Vagina (tissue), 2 donors: ENCODE measurements around the gene CHAD. TPM values are rescaled to one million over a fixed set of nuclear protein-coding genes. Genes with fewer than 3 reads are reported as not detected.

Experiments used
- DNase-seq, 2 donors: peaks; one replicate each; pipeline ENCODE4 v3.0.0-alpha.2; 2017; ENCODE audit errors: extremely low spot score in 2 of 2
- H3K27ac ChIP-seq: fragments of 200-600 bp; sonication (generic); one replicate; pipeline ENCODE4 v1.5.1; 2019
- H3K27me3 ChIP-seq: fragments of 200-600 bp; sonication (generic); one replicate; pipeline ENCODE4 v1.5.1; 2019
- H3K36me3 ChIP-seq, 2 donors: fragments of 200-600 bp; sonication (generic); one replicate each; pipeline ENCODE4 v1.5.1; 2017 to 2019
- H3K4me1 ChIP-seq: fragments of 200-600 bp; sonication (generic); one replicate; pipeline ENCODE4 v1.5.1; 2019
- H3K4me3 ChIP-seq, 2 donors: fragments of 200-600 bp; sonication (generic); 1 replicate in 1 of 2; 2 replicates in 1 of 2; pipeline ENCODE4 v1.5.1; 2016 to 2019
- H3K9me3 ChIP-seq: fragments of 200-600 bp; sonication (generic); one replicate; pipeline ENCODE4 v1.5.1; 2019
- POLR2A ChIP-seq, 2 donors: fragments of 450-650 bp; IDR thresholded peaks; one replicate each; pipeline ENCODE4 v1.6.1; 2017; ENCODE audit warnings: antibody characterized with exemption in 2 of 2, mild to moderate bottlenecking in 2 of 2, moderate library complexity in 2 of 2
- POLR2AphosphoS5 ChIP-seq, 2 donors: sonication (generic); formaldehyde crosslinking; IDR thresholded peaks; one replicate each; pipeline ENCODE4 v1.9.0; 2017; ENCODE audit warnings: antibody characterized with exemption in 2 of 2, mild to moderate bottlenecking in 2 of 2, low read depth in 1 of 2; ENCODE audit not compliant: insufficient read depth in 1 of 2
- intact Hi-C: fragments of 100-400 bp; cut with DNase I; formaldehyde crosslinking; loops from one replicate; pipeline ENCODE4 v1.15.1; 2023
- total RNA-seq: library from RNA; depleted of rRNA; stranded (reverse); fragments of >200 nt; gene quantifications from one replicate; pipeline ENCODE4 v1.2.3, GENCODE V29; 2016
- TF ChIP-seq, protein P1 (sequence below), 3 experiments: fragments of 450-650 bp in 2 of 3; fragments of 200-600 bp in 1 of 3; sonication (generic) in 1 of 3; IDR thresholded peaks; one replicate each; pipeline ENCODE4 v1.5.1; 2017 to 2019; ENCODE audit warnings: antibody characterized with exemption in 3 of 3, mild to moderate bottlenecking in 2 of 3, moderate library complexity in 2 of 3

CHAD gene
- total RNA-seq, 1 donor from 2014 or later: not detected

DNA sequence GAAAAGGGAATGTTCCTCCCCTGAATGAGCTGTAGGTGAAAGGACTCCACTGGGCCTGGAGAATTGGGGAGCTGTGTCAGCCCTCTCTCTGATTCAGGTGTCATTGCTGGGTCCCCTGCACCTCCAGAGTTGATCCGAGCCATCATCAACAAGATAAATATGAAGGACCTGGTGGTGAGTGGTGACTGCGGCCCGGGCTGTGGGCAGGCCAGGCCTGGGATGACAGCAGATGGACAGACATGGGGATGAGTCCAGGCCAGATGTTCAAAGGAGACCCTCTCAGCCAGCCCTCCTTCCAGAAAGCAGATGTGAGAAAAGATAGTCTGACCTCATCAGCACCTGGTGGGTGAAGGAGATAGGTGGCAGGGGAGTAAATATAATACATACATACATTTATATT, 4.6 kb downstream of the CHAD start:
- TF ChIP-seq POLR2AphosphoS5 (IDR thresholded peaks at IDR 0.05; ENCODE audit: insufficient read depth in 1 of 2, low read depth in 1 of 2) (no peak), POLR2A (IDR thresholded peaks at IDR 0.05) (no peak)
- TF ChIP-seq, protein P1, sequence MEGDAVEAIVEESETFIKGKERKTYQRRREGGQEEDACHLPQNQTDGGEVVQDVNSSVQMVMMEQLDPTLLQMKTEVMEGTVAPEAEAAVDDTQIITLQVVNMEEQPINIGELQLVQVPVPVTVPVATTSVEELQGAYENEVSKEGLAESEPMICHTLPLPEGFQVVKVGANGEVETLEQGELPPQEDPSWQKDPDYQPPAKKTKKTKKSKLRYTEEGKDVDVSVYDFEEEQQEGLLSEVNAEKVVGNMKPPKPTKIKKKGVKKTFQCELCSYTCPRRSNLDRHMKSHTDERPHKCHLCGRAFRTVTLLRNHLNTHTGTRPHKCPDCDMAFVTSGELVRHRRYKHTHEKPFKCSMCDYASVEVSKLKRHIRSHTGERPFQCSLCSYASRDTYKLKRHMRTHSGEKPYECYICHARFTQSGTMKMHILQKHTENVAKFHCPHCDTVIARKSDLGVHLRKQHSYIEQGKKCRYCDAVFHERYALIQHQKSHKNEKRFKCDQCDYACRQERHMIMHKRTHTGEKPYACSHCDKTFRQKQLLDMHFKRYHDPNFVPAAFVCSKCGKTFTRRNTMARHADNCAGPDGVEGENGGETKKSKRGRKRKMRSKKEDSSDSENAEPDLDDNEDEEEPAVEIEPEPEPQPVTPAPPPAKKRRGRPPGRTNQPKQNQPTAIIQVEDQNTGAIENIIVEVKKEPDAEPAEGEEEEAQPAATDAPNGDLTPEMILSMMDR (IDR thresholded peaks at IDR 0.05): no peak
- intact Hi-C loops: no loop called here
- Histone ChIP-seq H3K36me3 (no peaks in the 10 kb centered on the region), H3K27ac (no peak overlapping the region), H3K4me3 (no peak overlapping the region), H3K4me1 (peaks cover 17% of the 10 kb centered on the region), H3K27me3 (no peaks in the 10 kb centered on the region), H3K9me3 (no peaks in the 10 kb centered on the region)
- no peak for DNase-seq

DNA sequence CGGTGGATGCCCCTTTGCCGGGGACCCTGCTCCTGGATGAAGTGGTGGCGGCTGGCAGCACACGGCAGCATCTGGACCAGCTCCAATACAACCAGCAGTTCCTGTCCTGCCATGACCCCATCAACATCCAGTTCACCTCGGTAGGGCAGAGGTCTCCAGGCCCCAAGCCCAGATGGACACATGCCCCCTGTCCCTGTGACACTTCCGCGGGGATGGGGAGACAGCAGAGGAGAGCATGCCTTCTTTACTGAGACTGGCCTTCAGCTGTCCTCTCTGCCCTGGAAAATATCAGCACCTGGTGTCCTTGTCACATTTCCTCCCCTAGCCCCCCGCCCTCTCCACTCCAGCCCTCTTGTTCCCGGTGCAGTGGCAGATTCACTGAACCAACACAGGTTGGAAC, 6.2 kb downstream of the CHAD start:
- DNase-seq: no peak
- Histone ChIP-seq H3K36me3 (no peaks in the 10 kb centered on the region), H3K27me3 (no peaks in the 10 kb centered on the region), H3K4me1 (peaks cover 14% of the 10 kb centered on the region), H3K27ac (no peak overlapping the region), H3K9me3 (no peaks in the 10 kb centered on the region), H3K4me3 (no peak overlapping the region)
- TF ChIP-seq POLR2AphosphoS5 (IDR thresholded peaks at IDR 0.05; ENCODE audit: insufficient read depth in 1 of 2, low read depth in 1 of 2): no peak
- TF ChIP-seq POLR2A (IDR thresholded peaks at IDR 0.05): no peak
- TF ChIP-seq, protein P1 (IDR thresholded peaks at IDR 0.05): no peak
- intact Hi-C loops: no loop called here

DNA sequence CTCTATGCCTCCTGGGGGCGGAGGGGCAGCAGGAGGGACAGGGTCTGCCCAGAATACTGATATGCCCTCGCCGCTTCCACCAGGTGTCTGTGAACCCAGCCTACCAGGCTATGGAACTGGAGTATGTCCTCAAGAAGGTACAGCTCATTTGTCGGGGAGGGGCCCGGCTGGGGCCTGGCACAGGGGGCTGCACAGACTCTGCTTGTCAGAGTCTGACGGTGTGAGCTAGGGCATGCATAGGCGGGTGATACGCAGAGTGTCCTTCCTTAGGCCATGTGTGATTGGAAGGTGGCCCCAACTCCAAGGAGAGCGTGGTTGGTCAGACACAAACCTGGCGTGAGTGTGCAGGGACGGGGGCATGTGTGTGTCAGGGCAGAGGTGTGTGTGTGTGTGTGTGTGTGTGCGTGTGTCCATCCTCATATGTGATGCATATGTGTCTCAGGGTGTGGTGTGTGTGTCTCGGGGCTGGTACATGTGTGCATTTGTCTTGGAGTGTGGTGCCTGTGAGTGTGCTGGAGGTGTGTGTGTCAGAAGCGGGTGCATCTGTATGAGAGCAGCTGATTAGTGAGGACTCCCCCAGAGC, 7.0 kb downstream of the CHAD start:
- Histone ChIP-seq H3K27me3 (no peaks in the 10 kb centered on the region), H3K27ac (no peak overlapping the region), H3K36me3 (no peaks in the 10 kb centered on the region), H3K9me3 (no peaks in the 10 kb centered on the region), H3K4me3 (no peak overlapping the region), H3K4me1 (peaks cover 14% of the 10 kb centered on the region)
- intact Hi-C loops: no loop called here
- no peak for DNase-seq
- TF ChIP-seq, protein P1 (IDR thresholded peaks at IDR 0.05): no peak
- TF ChIP-seq POLR2A (IDR thresholded peaks at IDR 0.05): no peak
- TF ChIP-seq POLR2AphosphoS5 (IDR thresholded peaks at IDR 0.05; ENCODE audit: insufficient read depth in 1 of 2, low read depth in 1 of 2): no peak

DNA sequence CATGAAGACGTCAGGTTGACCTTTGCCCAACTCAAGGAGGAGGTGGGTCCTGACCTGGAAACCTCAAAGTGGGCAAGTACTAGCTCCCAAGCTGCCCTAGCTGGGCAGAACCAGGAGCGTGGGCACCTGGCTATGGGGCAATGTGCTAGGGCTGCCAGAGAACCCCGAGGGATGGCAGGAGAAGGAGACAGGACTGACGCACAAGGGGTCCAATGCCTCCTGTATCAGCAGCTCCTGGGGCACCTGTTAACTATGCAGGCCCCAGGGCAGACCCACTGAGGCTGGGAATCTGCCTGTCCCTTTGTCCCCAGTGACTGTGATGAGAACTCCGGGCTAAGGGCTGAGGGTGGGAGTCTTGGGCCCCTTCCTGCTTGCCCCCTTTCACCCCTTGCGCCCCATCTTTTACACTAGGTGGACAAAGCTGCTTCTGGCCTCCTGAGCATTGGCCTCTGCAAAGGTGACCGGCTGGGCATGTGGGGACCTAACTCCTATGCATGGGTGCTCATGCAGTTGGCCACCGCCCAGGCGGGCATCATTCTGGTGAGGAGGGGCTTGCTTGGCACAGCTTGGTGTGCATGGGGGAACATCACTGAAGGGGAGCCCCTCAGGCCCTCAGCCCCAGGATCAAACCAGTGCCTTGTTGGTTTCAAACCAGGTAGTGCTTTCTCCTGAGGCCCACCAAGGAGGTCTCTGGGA, 7.7 kb downstream of the CHAD start:
- DNase-seq: no peak
- H3K4me1 ChIP-seq: peaks cover 11% of the 10 kb centered on the region
- no peaks in the 10 kb centered on the region for H3K36me3 ChIP-seq
- no peaks in the 10 kb centered on the region for H3K9me3 ChIP-seq
- no peak overlapping the region for H3K27ac ChIP-seq
- TF ChIP-seq, protein P1 (IDR thresholded peaks at IDR 0.05): no peak
- no peak for TF ChIP-seq POLR2AphosphoS5 (IDR thresholded peaks at IDR 0.05; ENCODE audit: insufficient read depth in 1 of 2, low read depth in 1 of 2)
- TF ChIP-seq POLR2A (IDR thresholded peaks at IDR 0.05): no peak
- H3K4me3 ChIP-seq: no peak overlapping the region
- H3K27me3 ChIP-seq: no peaks in the 10 kb centered on the region
- intact Hi-C loops: no loop called here

DNA sequence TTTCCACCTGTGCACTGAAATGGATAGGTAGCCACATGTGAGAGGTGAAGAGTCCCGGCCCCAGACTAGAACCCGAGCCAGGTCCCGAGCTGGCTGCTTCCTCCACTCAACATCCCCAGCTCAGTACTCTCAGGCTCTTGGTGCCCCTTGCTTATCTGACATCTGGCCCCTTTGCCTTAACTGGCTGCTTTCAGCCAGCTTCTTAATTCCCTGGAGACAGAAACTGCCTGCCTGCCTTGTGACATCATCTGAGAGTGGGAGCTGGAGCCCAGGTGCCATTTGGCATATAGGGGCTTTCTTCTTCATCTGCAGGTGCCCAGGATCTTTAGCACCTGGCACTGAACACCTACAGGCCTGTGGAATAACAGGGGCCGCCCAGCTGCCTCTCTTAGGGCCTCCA, 8.9 kb downstream of the CHAD start:
- TF ChIP-seq, protein P1 (IDR thresholded peaks at IDR 0.05): no peak
- TF ChIP-seq POLR2AphosphoS5 (IDR thresholded peaks at IDR 0.05; ENCODE audit: insufficient read depth in 1 of 2, low read depth in 1 of 2) (no peak), POLR2A (IDR thresholded peaks at IDR 0.05) (no peak)
- no peaks in the 10 kb centered on the region for H3K27me3 ChIP-seq
- intact Hi-C loops: no loop called here
- no peak overlapping the region for H3K27ac ChIP-seq
- peaks cover 20% of the 10 kb centered on the region for H3K4me1 ChIP-seq
- no peak for DNase-seq
- no peaks in the 10 kb centered on the region for H3K9me3 ChIP-seq
- H3K36me3 ChIP-seq: no peaks in the 10 kb centered on the region
- H3K4me3 ChIP-seq: no peak overlapping the region
